A549 (cell line): ENCODE data around the gene DDX41. TPM values are rescaled to one million over a fixed set of nuclear protein-coding genes. Genes with fewer than 3 reads are reported as not detected.

Source experiments
- ATAC-seq, 2 experiments: fragments of 200-7000 bp in 1 of 2; fragments of >200 bp in 1 of 2; cut with Nextera tagmentation in 1 of 2; cut with Tn5 transposase in 1 of 2; 3 replicates each; pipeline versions ENCODE4 v1.8.0 to v1.9.1; 2018 to 2020; ENCODE audit warnings: mild to moderate bottlenecking in 1 of 2, moderate library complexity in 1 of 2
- CTCF ChIA-PET: fragments of 300-600 bp; sonication (Branson Sonifier 250); formaldehyde crosslinking; extraction: SDS; loops from one replicate; lab custom pipeline; 2021; ENCODE audit warnings: antibody characterized with exemption, inconsistent platforms; lab: Yijun Ruan, JAX
- POLR2A ChIA-PET: fragments of 350-600 bp; formaldehyde crosslinking; extraction: SDS; loops from one replicate; lab custom pipeline; 2021; ENCODE audit warnings: antibody characterized with exemption, inconsistent platforms; lab: Yijun Ruan, JAX
- DNase-seq, 2 experiments: peaks; one replicate each; pipeline versions ENCODE4 v3.0.0 to v3.0.0-alpha.2; 2011 to 2016; ENCODE audit warnings: low read depth in 1 of 2, low spot score in 1 of 2
- FAIRE-seq: peaks from 2 replicates; lab custom pipeline; 2011; peaks lifted over from hg19 to GRCh38; lab: Jason Lieb, UNC
- H3K27ac ChIP-seq, 2 experiments: fragments of >200 bp; sonication (Bioruptor Twin); formaldehyde crosslinking; 3 replicates each; pipeline ENCODE4 v1.5.1; 2016 to 2017
- H3K4me1 ChIP-seq: fragments of >200 bp; sonication (Bioruptor Twin); formaldehyde crosslinking; 3 replicates; pipeline ENCODE4 v1.6.1; 2016
- H3K4me2 ChIP-seq: fragments of >200 bp; sonication (Bioruptor Twin); formaldehyde crosslinking; 3 replicates; pipeline ENCODE4 v1.6.1; 2016
- H3K4me3 ChIP-seq: fragments of >200 bp; sonication (Bioruptor Twin); formaldehyde crosslinking; 3 replicates; pipeline ENCODE4 v1.5.1; 2016
- H3K9me3 ChIP-seq: fragments of >200 bp; sonication (Bioruptor Twin); formaldehyde crosslinking; 3 replicates; pipeline ENCODE4 v1.6.1; 2016
- CHD2 ChIP-seq: fragments of 150-350 bp; IDR thresholded peaks from 2 replicates; pipeline ENCODE4 v1.6.1; 2014; ENCODE audit warnings: low read length; ENCODE audit not compliant: partially characterized antibody
- FOSB ChIP-seq: fragments of 250-450 bp; sonication (Bioruptor Pico); IDR thresholded peaks from 2 replicates; pipeline ENCODE4 v1.5.0; 2020; ENCODE audit warnings: mild to moderate bottlenecking, moderate library complexity
- FOSL2 ChIP-seq, 2 experiments: fragments of 450-650 bp in 1 of 2; fragments of >200 bp in 1 of 2; sonication (Bioruptor Twin) in 1 of 2; formaldehyde crosslinking; IDR thresholded peaks; 2 replicates each; pipeline versions ENCODE4 v1.5.0 to v1.6.1; 2016 to 2020; ENCODE audit warnings: mild to moderate bottlenecking in 1 of 2, moderate library complexity in 1 of 2
- FOXS1 ChIP-seq: fragments of 250-450 bp; sonication (Bioruptor Pico); IDR thresholded peaks from 2 replicates; pipeline ENCODE4 v1.5.0; 2020; ENCODE audit warnings: mild to moderate bottlenecking, moderate library complexity
- GATA3 ChIP-seq: IDR thresholded peaks from 2 replicates; pipeline ENCODE4 v1.6.1; 2012; ENCODE audit warnings: borderline replicate concordance
- HEYL ChIP-seq: fragments of 250-450 bp; sonication (Bioruptor Pico); IDR thresholded peaks from 2 replicates; pipeline ENCODE4 v1.8.0; 2021; ENCODE audit warnings: mild to moderate bottlenecking, moderate library complexity
- HOXB13 ChIP-seq: fragments of 250-450 bp; sonication (Bioruptor Pico); IDR thresholded peaks from 2 replicates; pipeline ENCODE4 v1.5.0; 2020; ENCODE audit warnings: low read depth, mild to moderate bottlenecking, moderate library complexity
- JUN ChIP-seq, 2 experiments: fragments of >200 bp; sonication (Bioruptor Twin); formaldehyde crosslinking; IDR thresholded peaks; 2 replicates in 1 of 2; 3 replicates in 1 of 2; pipeline ENCODE4 v1.6.1; 2016 to 2017
- JUNB ChIP-seq: fragments of >200 bp; sonication (Bioruptor Twin); formaldehyde crosslinking; IDR thresholded peaks from 2 replicates; pipeline ENCODE4 v1.6.1; 2016
- KDM5A ChIP-seq: fragments of 200-600 bp; sonication (generic); IDR thresholded peaks from 2 replicates; pipeline ENCODE4 v1.6.1; 2016; ENCODE audit warnings: antibody characterized with exemption, mild to moderate bottlenecking
- MAFK ChIP-seq: fragments of 450-650 bp; IDR thresholded peaks from 2 replicates; pipeline ENCODE4 v1.6.1; 2014; ENCODE audit not compliant: partially characterized antibody
- MYC ChIP-seq: IDR thresholded peaks from 2 replicates; pipeline ENCODE4 v1.6.1; 2012; ENCODE audit warnings: mild to moderate bottlenecking, inconsistent platforms, low read length, improper control_type of control experiment, borderline replicate concordance
- NFE2L2 ChIP-seq: fragments of 150-350 bp; conservative IDR thresholded peaks from 2 replicates; pipeline ENCODE4 v1.6.1; 2014; ENCODE audit warnings: low read length
- NR3C1 ChIP-seq: fragments of >200 bp; sonication (Bioruptor Twin); formaldehyde crosslinking; IDR thresholded peaks from 3 replicates; pipeline ENCODE4 v1.6.1; 2017
- PHF8 ChIP-seq: fragments of 200-600 bp; sonication (generic); IDR thresholded peaks from 2 replicates; pipeline ENCODE4 v1.6.1; 2016; ENCODE audit warnings: low read depth, mild to moderate bottlenecking, antibody characterized with exemption, moderate library complexity, borderline replicate concordance
- POLR2AphosphoS2 ChIP-seq: conservative IDR thresholded peaks from 2 replicates; pipeline ENCODE4 v1.6.1; 2012; ENCODE audit warnings: low read length, improper control_type of control experiment, inconsistent platforms
- RAD21 ChIP-seq, 2 experiments: fragments of >200 bp in 1 of 2; sonication (Bioruptor Twin) in 1 of 2; formaldehyde crosslinking in 1 of 2; IDR thresholded peaks in 1 of 2; conservative IDR thresholded peaks in 1 of 2; 2 replicates in 1 of 2; 3 replicates in 1 of 2; pipeline ENCODE4 v1.6.1; 2012 to 2018; ENCODE audit warnings: inconsistent platforms in 1 of 2
- RCOR1 ChIP-seq: fragments of 150-350 bp; IDR thresholded peaks from 2 replicates; pipeline ENCODE4 v1.6.1; 2014; ENCODE audit warnings: antibody characterized with exemption, low read length, low read depth
- RFX5 ChIP-seq: fragments of 450-650 bp; IDR thresholded peaks from 2 replicates; pipeline ENCODE4 v1.7.1; 2014; ENCODE audit warnings: antibody characterized with exemption, mild to moderate bottlenecking, moderate library complexity
- SMC3 ChIP-seq: fragments of >200 bp; sonication (Bioruptor Twin); formaldehyde crosslinking; IDR thresholded peaks from 3 replicates; pipeline ENCODE4 v1.6.1; 2018; ENCODE audit warnings: inconsistent platforms
- USF2 ChIP-seq: fragments of 450-650 bp; IDR thresholded peaks from 2 replicates; pipeline ENCODE4 v1.6.1; 2014; ENCODE audit warnings: antibody characterized with exemption
- ZSCAN20 ChIP-seq: fragments of 250-450 bp; sonication (Bioruptor Pico); IDR thresholded peaks from 2 replicates; pipeline ENCODE4 v1.8.0; 2022; ENCODE audit warnings: mild to moderate bottlenecking, moderate library complexity
- whole genome bisulfite sequencing: methylation state at CpG from one replicate; pipeline ENCODE4 v1.1.6; 2017; ENCODE audit errors: missing lambda C conversion rate; 5-methylcytosine and 5-hydroxymethylcytosine counted together
- polyA plus RNA-seq, 4 experiments: library from polyadenylated mRNA; depleted of rRNA in 3 of 4; stranded (reverse); fragments of >200 nt; fragmentation: RNase III in 1 of 4; extraction: RNeasy Plus Mini Kit Qiagen cat#74134 plus additional on column Dnase treatment in 1 of 4; gene quantifications; 2 replicates in 3 of 4; 3 replicates in 1 of 4; pipeline ENCODE4 v1.2.3, GENCODE V29; 2011 to 2017
- TF ChIP-seq, protein P1 (sequence below): fragments of 150-350 bp; IDR thresholded peaks from 2 replicates; pipeline ENCODE4 v1.6.1; 2014; ENCODE audit warnings: low read depth, mild to moderate bottlenecking, low read length
- TF ChIP-seq, protein P2 (sequence below): fragments of >200 bp; sonication (Bioruptor Twin); formaldehyde crosslinking; IDR thresholded peaks from 2 replicates; pipeline ENCODE4 v1.6.1; 2016

Gene DDX41
- polyA plus RNA-seq, 2 of the 4 experiments (the other 2 are of a cell fraction): 90.7 to 172 TPM

GRCh38 chr5:177511796-177512675, 4.7 kb downstream of the DDX41 start:
- FAIRE-seq: no peak
- H3K9me3 ChIP-seq: no peaks in the 10 kb centered on the region
- no peak for ATAC-seq
- POLR2A ChIA-PET: no interaction called here
- no peak overlapping the region for H3K27ac ChIP-seq
- WGBS: 92% methylated on average over 34 of the region's 34 CpGs
- DNase-seq: no peak
- H3K4me3 ChIP-seq: no peak overlapping the region
- CTCF ChIA-PET: interaction anchor here (0.9 to 4.3 kb wide), 6 partner anchors 8 to 57 kb away, joined by 3 to 40 read pairs (median 6); no protein-coding TSS in a partner anchor
- peaks cover 11% of the 10 kb centered on the region for H3K4me1 ChIP-seq
- H3K4me2 ChIP-seq: no peak overlapping the region
- TF ChIP-seq NR3C1 (no peak), ZSCAN20 (CRISPR knock-in tag) (no peak), KDM5A (no peak), RFX5 (no peak), FOXS1 (no peak), CHD2 (no peak), RCOR1 (no peak), RAD21 (conservative IDR thresholded peaks at IDR 0.05 in 1 of 2, IDR thresholded peaks at IDR 0.05 in 1 of 2) (no peak), FOSL2 (IDR thresholded peaks at IDR 0.05) (no peak), FOSL2 (CRISPR knock-in tag; IDR thresholded peaks at IDR 0.05) (no peak)

DNA sequence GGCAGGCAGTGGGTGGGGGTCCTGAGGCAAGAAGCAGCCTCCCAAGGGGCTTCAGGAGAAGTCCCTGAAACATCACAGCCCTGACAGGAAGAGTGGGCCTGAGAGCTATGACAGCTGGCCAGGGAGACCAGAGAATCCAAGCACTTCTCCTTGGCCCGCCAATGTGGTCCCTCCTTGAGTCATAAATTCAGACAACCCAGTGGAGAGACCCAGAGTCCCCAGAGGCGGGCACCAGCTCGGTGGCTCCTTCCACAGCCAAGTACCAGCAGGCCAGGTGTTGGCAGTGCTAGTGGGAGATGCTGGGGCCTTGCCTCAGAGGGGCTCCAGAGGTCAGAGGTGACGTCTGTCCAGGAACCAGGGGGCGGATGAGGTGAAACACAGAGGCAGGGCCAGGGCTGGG, 5.6 kb downstream of the DDX41 start:
- CTCF ChIA-PET: interaction anchor here (0.9 to 4.3 kb wide), 7 partner anchors 10 to 106 kb away, joined by 3 to 40 read pairs (median 4); no protein-coding TSS in a partner anchor

GRCh38 chr5:177510567-177511053, 6.2 kb downstream of the DDX41 start:
- no peak overlapping the region for H3K27ac ChIP-seq
- H3K4me1 ChIP-seq: peaks cover 5% of the 10 kb centered on the region
- no peak overlapping the region for H3K4me2 ChIP-seq
- no peak for FAIRE-seq
- TF ChIP-seq, protein P1, sequence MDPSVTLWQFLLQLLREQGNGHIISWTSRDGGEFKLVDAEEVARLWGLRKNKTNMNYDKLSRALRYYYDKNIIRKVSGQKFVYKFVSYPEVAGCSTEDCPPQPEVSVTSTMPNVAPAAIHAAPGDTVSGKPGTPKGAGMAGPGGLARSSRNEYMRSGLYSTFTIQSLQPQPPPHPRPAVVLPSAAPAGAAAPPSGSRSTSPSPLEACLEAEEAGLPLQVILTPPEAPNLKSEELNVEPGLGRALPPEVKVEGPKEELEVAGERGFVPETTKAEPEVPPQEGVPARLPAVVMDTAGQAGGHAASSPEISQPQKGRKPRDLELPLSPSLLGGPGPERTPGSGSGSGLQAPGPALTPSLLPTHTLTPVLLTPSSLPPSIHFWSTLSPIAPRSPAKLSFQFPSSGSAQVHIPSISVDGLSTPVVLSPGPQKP: no peak
- TF ChIP-seq JUN (IDR thresholded peaks at IDR 0.05) (no peak), MAFK (no peak), MYC (no peak), SMC3 (no peak), GATA3 (no peak), CHD2 (no peak), KDM5A (no peak), PHF8 (no peak), FOSB (CRISPR knock-in tag) (no peak), HEYL (CRISPR knock-in tag) (no peak), HOXB13 (no peak), POLR2AphosphoS2 (no peak), JUNB (no peak), USF2 (no peak)
- no peaks in the 10 kb centered on the region for H3K9me3 ChIP-seq
- CTCF ChIA-PET: interaction anchor here (1.4 to 4.3 kb wide), 6 partner anchors 9 to 106 kb away, joined by 3 to 40 read pairs (median 6); no protein-coding TSS in a partner anchor
- WGBS: 94% methylated on average over 15 of the region's 15 CpGs
- H3K4me3 ChIP-seq: no peak overlapping the region
- ATAC-seq: no peak
- POLR2A ChIA-PET: no interaction called here
- DNase-seq: no peak

More for the DNA sequence above, 5.6 kb downstream of the DDX41 start:
- Histone ChIP-seq H3K27ac (no peak overlapping the region), H3K9me3 (no peaks in the 10 kb centered on the region), H3K4me1 (peaks cover 11% of the 10 kb centered on the region), H3K4me2 (no peak overlapping the region), H3K4me3 (no peak overlapping the region)
- FAIRE-seq (no peak), ATAC-seq (no peak), DNase-seq (no peak)
- TF ChIP-seq CHD2 (no peak), NFE2L2 (no peak), FOXS1 (no peak), JUNB (no peak), USF2 (no peak)
- TF ChIP-seq, protein P2, sequence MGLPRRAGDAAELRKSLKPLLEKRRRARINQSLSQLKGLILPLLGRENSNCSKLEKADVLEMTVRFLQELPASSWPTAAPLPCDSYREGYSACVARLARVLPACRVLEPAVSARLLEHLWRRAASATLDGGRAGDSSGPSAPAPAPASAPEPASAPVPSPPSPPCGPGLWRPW: no peak
- POLR2A ChIA-PET: no interaction called here
- 95% methylated on average over 4 of the region's 5 CpGs for WGBS
